HEK293 (cell line): Measurements from ENCODE around the gene CASZ1.

ENCODE experiments used
- CTCF ChIA-PET: fragments of 350-600 bp; formaldehyde crosslinking; extraction: SDS; loops from one replicate; lab custom pipeline; 2021; ENCODE audit warnings: antibody characterized with exemption; lab: Yijun Ruan, JAX
- POLR2A ChIA-PET: fragments of 300-600 bp; formaldehyde crosslinking; extraction: SDS; loops from one replicate; lab custom pipeline; 2020; ENCODE audit warnings: antibody characterized with exemption, inconsistent platforms; lab: Yijun Ruan, JAX
- H3K27ac ChIP-seq: fragments of 200-500 bp; sonication (Bioruptor generic); 2 replicates; pipeline ENCODE4 v1.5.1; 2014; ENCODE audit warnings: low read depth, low read length, control low read depth, inconsistent platforms; ENCODE audit errors: extremely low read depth
- H3K36me3 ChIP-seq, 2 experiments: fragments of 200-500 bp in 1 of 2; sonication (Bioruptor generic) in 1 of 2; 1 replicate in 1 of 2; 2 replicates in 1 of 2; pipeline ENCODE4 v1.5.1; 2014 to 2017; ENCODE audit warnings: inconsistent platforms in 2 of 2, low read length in 2 of 2; ENCODE audit not compliant: control insufficient read depth in 2 of 2, insufficient read depth in 1 of 2
- H3K4me1 ChIP-seq: fragments of 200-500 bp; sonication (Bioruptor generic); 2 replicates; pipeline ENCODE4 v1.5.1; 2014; ENCODE audit warnings: mild to moderate bottlenecking, low read length, inconsistent platforms; ENCODE audit not compliant: control insufficient read depth, insufficient read depth
- H3K4me3 ChIP-seq: 2 replicates; pipeline ENCODE4 v1.5.1; 2011; ENCODE audit warnings: low read depth, mild to moderate bottlenecking, control low read depth, low read length, moderate library complexity
- H3K9me3 ChIP-seq: fragments of 200-500 bp; sonication (Bioruptor generic); 2 replicates; pipeline ENCODE4 v1.5.1; 2014; ENCODE audit warnings: low read depth, low read length, inconsistent platforms; ENCODE audit not compliant: control insufficient read depth, insufficient read depth
- BCL11A ChIP-seq: fragments of 450-650 bp; formaldehyde crosslinking; IDR thresholded peaks from 2 replicates; pipeline ENCODE4 v1.5.1; 2016; ENCODE audit warnings: low read depth, missing biosample characterization, missing genetic modification characterization
- EGR2 ChIP-seq: fragments of 450-650 bp; formaldehyde crosslinking; IDR thresholded peaks from 2 replicates; pipeline ENCODE4 v1.5.1; 2016; ENCODE audit warnings: low read depth, missing biosample characterization, missing genetic modification characterization
- GLI2 ChIP-seq: fragments of 450-650 bp; formaldehyde crosslinking; IDR thresholded peaks from 2 replicates; pipeline ENCODE4; 2017; ENCODE audit warnings: missing biosample characterization, missing genetic modification characterization, low read depth, borderline replicate concordance
- GLIS2 ChIP-seq: fragments of 450-650 bp; formaldehyde crosslinking; IDR thresholded peaks from 2 replicates; pipeline ENCODE4 v1.5.1; 2016; ENCODE audit warnings: missing biosample characterization, missing genetic modification characterization
- KLF1 ChIP-seq: fragments of 450-650 bp; formaldehyde crosslinking; IDR thresholded peaks from 2 replicates; pipeline ENCODE4 v1.5.1; 2016; ENCODE audit warnings: missing biosample characterization, missing genetic modification characterization
- KLF10 ChIP-seq: fragments of 450-650 bp; IDR thresholded peaks from 2 replicates; pipeline ENCODE4 v1.5.1; 2018; ENCODE audit warnings: missing biosample characterization, mild to moderate bottlenecking, missing genetic modification characterization
- KLF16 ChIP-seq: fragments of 450-650 bp; formaldehyde crosslinking; IDR thresholded peaks from 2 replicates; pipeline ENCODE4 v1.5.1; 2017; ENCODE audit warnings: missing biosample characterization, missing genetic modification characterization
- KLF7 ChIP-seq: fragments of 450-650 bp; formaldehyde crosslinking; IDR thresholded peaks from 2 replicates; pipeline ENCODE4 v1.5.1; 2016; ENCODE audit warnings: missing biosample characterization, missing genetic modification characterization, borderline replicate concordance
- MEIS1 ChIP-seq: sonication (generic); formaldehyde crosslinking; IDR thresholded peaks from 2 replicates; pipeline ENCODE4 v1.8.1; 2022; ENCODE audit warnings: missing genetic modification reagents, mild to moderate bottlenecking, borderline replicate concordance
- SCRT1 ChIP-seq: fragments of 450-650 bp; formaldehyde crosslinking; IDR thresholded peaks from 2 replicates; pipeline ENCODE4 v1.5.1; 2016; ENCODE audit warnings: missing biosample characterization, missing genetic modification characterization, borderline replicate concordance
- SCRT2 ChIP-seq: fragments of 450-650 bp; formaldehyde crosslinking; IDR thresholded peaks from 2 replicates; pipeline ENCODE4 v1.5.1; 2016; ENCODE audit warnings: missing biosample characterization, missing genetic modification characterization
- ZBTB20 ChIP-seq: fragments of 450-650 bp; formaldehyde crosslinking; IDR thresholded peaks from 2 replicates; pipeline ENCODE4 v1.5.1; 2016; ENCODE audit warnings: missing biosample characterization, missing genetic modification characterization
- ZBTB7A ChIP-seq: fragments of 450-650 bp; formaldehyde crosslinking; IDR thresholded peaks from 2 replicates; pipeline ENCODE4 v1.5.1; 2016; ENCODE audit warnings: low read depth, missing biosample characterization, missing genetic modification characterization
- ZFHX2 ChIP-seq: fragments of 450-650 bp; formaldehyde crosslinking; conservative IDR thresholded peaks from 2 replicates; pipeline ENCODE4 v1.5.1; 2016; ENCODE audit warnings: missing biosample characterization, missing genetic modification characterization
- ZNF202 ChIP-seq: fragments of 450-650 bp; formaldehyde crosslinking; IDR thresholded peaks from 2 replicates; pipeline ENCODE4 v1.5.1; 2016; ENCODE audit warnings: missing biosample characterization, missing genetic modification characterization, borderline replicate concordance
- ZNF433 ChIP-seq: fragments of 450-650 bp; formaldehyde crosslinking; IDR thresholded peaks from 2 replicates; pipeline ENCODE4 v1.5.1; 2016; ENCODE audit warnings: missing biosample characterization, missing genetic modification characterization, low read depth
- ZNF624 ChIP-seq: fragments of 450-650 bp; formaldehyde crosslinking; IDR thresholded peaks from 2 replicates; pipeline ENCODE4 v1.5.1; 2017; ENCODE audit warnings: missing biosample characterization, missing genetic modification characterization
- ZXDB ChIP-seq: fragments of 450-650 bp; formaldehyde crosslinking; IDR thresholded peaks from 2 replicates; pipeline ENCODE4 v1.5.1; 2016; ENCODE audit warnings: missing biosample characterization, missing genetic modification characterization
- TF ChIP-seq, protein P1 (sequence below): fragments of 450-650 bp; formaldehyde crosslinking; IDR thresholded peaks from 2 replicates; pipeline ENCODE4 v1.5.1; 2016; ENCODE audit warnings: missing biosample characterization, missing genetic modification characterization
- TF ChIP-seq, protein P2 (sequence below): fragments of 450-650 bp; formaldehyde crosslinking; conservative IDR thresholded peaks from 2 replicates; pipeline ENCODE4 v1.5.1; 2016; ENCODE audit warnings: low read depth, missing biosample characterization, missing genetic modification characterization
- TF ChIP-seq, protein P3 (sequence below): fragments of 450-650 bp; formaldehyde crosslinking; IDR thresholded peaks from 2 replicates; pipeline ENCODE4 v1.5.1; 2016; ENCODE audit warnings: missing biosample characterization, missing genetic modification characterization
- TF ChIP-seq, protein P4 (sequence below): fragments of 450-650 bp; formaldehyde crosslinking; IDR thresholded peaks from 2 replicates; pipeline ENCODE4 v1.5.1; 2017; ENCODE audit warnings: missing biosample characterization, mild to moderate bottlenecking, missing genetic modification characterization, moderate library complexity

CASZ1 gene

DNA sequence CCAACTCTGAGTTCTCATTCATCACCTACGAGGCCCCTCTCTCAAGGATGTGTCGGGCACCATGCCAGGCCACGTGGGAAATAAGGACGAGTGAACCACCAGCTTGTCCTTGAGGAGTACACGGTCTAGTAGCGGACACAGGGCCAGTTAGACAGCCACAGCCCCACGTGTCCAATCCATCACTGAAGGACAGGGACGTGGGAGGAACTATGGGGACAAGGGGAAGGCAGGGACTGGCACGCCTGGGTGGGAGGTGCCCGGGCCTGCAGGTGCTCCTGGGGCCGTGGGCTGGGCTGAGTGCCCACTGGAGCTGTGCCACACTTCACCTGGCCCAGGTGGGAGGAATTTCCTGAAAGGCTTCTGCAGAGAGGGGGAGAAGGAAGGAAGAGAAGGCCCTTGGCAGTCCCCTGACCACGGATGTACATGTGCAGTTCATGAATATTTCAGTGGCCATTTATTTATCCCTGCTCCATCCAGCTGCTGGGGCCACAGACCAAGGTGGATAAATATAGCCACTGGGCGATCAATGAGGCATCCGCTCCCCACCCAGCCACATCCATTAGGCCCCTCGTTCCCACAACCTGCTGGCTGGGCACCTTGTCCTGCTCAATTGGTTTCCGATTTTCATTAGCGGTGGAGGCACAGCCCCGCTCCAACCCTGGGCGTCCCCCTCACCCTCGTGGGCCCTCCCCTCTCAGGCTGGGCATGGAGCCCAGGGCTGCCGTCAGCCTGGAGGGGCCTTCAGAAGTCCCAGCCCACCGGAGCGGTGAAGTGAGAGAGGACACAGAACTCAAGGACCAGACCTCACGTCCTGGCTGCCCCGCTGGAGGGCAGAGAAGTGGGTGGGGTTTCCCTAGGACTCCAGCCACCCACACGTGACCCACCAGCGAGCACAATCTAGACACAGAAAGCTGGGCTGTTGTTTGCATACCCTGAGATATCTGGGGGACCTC, 59.5 kb downstream of the CASZ1 start:
- no peak overlapping the region for H3K4me3 ChIP-seq
- H3K9me3 ChIP-seq = no peaks in the 10 kb centered on the region
- H3K27ac ChIP-seq = no peak overlapping the region
- TF ChIP-seq GLI2 (tag by site-specific recombination) = no peak
- TF ChIP-seq ZBTB20 (tag by site-specific recombination) = peak; percentile 34; the same call in 1 of the 2 replicates
- TF ChIP-seq EGR2 (tag by site-specific recombination) = 0 out of 2 replicates have a peak, but pooled peaks have one; percentile 28
- TF ChIP-seq BCL11A (tag by site-specific recombination) = no peak
- TF ChIP-seq ZXDB = no peak
- no peak for TF ChIP-seq KLF7 (tag by site-specific recombination)
- no peak for TF ChIP-seq KLF16
- TF ChIP-seq, protein P1, sequence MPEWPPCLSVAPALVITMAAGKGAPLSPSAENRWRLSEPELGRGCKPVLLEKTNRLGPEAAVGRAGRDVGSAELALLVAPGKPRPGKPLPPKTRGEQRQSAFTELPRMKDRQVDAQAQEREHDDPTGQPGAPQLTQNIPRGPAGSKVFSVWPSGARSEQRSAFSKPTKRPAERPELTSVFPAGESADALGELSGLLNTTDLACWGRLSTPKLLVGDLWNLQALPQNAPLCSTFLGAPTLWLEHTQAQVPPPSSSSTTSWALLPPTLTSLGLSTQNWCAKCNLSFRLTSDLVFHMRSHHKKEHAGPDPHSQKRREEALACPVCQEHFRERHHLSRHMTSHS (tag by site-specific recombination) = no peak
- peak; percentile 29 for TF ChIP-seq ZFHX2 (tag by site-specific recombination)
- CTCF ChIA-PET = interaction anchor here (0.6 kb wide), 1 partner anchor 146 kb away, joined by 3 read pairs; no protein-coding TSS in a partner anchor
- POLR2A ChIA-PET = no interaction called here
- H3K4me1 ChIP-seq = no peaks in the 10 kb centered on the region
- no peaks in the 10 kb centered on the region for H3K36me3 ChIP-seq

DNA sequence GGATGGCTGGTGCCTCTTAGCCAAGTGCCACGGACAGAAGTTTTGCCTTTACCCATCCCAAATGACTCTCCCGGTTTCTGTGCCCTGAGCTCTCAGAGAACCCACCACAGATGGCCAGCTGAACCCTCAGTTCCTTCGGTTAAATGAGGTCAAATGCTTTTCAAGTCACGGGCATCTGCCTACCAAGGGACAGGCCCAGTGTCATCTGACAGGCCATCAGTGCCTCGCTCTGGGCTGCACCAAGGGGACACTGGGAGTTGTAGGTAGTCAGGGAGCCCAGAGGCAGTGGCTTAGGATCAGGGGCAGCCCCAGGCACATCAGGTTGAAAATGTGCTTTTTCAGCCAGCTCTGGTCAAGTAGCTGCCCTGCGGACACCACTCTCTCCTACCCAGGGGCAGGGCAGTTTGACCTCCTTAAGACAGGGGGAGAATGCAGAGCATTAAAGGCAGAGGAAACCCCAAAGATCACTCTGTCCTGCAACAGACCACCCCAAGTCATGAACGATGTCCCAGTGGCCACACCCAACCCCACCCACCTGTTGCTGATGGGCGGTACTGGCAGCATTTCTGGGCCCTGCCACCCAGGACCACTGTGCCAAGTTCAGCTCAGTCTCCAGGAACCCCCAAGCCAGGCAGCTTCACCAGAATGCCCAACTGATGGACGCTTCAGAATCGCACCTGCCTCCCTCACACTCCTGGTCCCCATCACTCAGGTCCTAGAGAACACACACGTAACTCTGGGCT, 60.7 kb downstream of the CASZ1 start:
- Histone ChIP-seq H3K9me3 (no peaks in the 10 kb centered on the region), H3K4me1 (no peaks in the 10 kb centered on the region), H3K4me3 (no peak overlapping the region), H3K27ac (no peak overlapping the region), H3K36me3 (no peaks in the 10 kb centered on the region)
- ChIA-PET CTCF (interaction anchor here (0.6 kb wide), 1 partner anchor 147 kb away, joined by 3 read pairs; no protein-coding TSS in a partner anchor), POLR2A (no interaction called here)
- TF ChIP-seq SCRT1 (tag by site-specific recombination) (peak; percentile 92), SCRT2 (tag by site-specific recombination) (peak; percentile 96), KLF10 (tag by site-specific recombination) (no peak), ZFHX2 (tag by site-specific recombination) (0 out of 2 replicates have a peak, but pooled peaks have one; percentile 7), KLF1 (peak; percentile 72), ZNF433 (no peak), ZBTB7A (tag by site-specific recombination) (no peak), MEIS1 (no peak), ZNF624 (tag by site-specific recombination) (no peak), ZNF202 (no peak), GLIS2 (tag by site-specific recombination) (no peak)
- TF ChIP-seq, protein P2, sequence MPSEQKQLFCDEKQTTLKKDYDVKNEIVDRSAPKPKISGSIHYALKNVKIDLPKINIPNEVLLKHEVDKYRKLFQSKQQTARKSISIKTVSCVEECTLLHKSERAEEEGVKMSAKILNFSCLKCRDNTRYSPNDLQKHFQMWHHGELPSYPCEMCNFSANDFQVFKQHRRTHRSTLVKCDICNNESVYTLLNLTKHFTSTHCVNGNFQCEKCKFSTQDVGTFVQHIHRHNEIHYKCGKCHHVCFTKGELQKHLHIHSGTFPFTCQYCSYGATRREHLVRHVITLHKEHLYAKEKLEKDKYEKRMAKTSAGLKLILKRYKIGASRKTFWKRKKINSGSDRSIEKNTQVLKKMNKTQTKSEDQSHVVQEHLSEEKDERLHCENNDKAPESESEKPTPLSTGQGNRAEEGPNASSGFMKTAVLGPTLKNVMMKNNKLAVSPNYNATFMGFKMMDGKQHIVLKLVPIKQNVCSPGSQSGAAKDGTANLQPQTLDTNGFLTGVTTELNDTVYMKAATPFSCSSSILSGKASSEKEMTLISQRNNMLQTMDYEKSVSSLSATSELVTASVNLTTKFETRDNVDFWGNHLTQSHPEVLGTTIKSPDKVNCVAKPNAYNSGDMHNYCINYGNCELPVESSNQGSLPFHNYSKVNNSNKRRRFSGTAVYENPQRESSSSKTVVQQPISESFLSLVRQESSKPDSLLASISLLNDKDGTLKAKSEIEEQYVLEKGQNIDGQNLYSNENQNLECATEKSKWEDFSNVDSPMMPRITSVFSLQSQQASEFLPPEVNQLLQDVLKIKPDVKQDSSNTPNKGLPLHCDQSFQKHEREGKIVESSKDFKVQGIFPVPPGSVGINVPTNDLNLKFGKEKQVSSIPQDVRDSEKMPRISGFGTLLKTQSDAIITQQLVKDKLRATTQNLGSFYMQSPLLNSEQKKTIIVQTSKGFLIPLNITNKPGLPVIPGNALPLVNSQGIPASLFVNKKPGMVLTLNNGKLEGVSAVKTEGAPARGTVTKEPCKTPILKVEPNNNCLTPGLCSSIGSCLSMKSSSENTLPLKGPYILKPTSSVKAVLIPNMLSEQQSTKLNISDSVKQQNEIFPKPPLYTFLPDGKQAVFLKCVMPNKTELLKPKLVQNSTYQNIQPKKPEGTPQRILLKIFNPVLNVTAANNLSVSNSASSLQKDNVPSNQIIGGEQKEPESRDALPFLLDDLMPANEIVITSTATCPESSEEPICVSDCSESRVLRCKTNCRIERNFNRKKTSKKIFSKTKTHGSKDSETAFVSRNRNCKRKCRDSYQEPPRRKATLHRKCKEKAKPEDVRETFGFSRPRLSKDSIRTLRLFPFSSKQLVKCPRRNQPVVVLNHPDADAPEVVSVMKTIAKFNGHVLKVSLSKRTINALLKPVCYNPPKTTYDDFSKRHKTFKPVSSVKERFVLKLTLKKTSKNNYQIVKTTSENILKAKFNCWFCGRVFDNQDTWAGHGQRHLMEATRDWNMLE = no peak
- TF ChIP-seq, protein P3, sequence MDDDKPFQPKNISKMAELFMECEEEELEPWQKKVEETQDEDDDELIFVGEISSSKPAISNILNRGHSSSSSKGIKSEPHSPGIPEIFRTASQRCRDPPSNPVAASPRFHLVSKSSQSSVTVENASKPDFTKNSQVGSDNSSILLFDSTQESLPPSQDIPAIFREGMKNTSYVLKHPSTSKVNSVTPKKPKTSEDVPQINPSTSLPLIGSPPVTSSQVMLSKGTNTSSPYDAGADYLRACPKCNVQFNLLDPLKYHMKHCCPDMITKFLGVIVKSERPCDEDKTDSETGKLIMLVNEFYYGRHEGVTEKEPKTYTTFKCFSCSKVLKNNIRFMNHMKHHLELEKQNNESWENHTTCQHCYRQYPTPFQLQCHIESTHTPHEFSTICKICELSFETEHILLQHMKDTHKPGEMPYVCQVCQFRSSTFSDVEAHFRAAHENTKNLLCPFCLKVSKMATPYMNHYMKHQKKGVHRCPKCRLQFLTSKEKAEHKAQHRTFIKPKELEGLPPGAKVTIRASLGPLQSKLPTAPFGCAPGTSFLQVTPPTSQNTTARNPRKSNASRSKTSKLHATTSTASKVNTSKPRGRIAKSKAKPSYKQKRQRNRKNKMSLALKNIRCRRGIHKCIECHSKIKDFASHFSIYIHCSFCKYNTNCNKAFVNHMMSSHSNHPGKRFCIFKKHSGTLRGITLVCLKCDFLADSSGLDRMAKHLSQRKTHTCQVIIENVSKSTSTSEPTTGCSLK (tag by site-specific recombination) = no peak
- TF ChIP-seq, protein P4, sequence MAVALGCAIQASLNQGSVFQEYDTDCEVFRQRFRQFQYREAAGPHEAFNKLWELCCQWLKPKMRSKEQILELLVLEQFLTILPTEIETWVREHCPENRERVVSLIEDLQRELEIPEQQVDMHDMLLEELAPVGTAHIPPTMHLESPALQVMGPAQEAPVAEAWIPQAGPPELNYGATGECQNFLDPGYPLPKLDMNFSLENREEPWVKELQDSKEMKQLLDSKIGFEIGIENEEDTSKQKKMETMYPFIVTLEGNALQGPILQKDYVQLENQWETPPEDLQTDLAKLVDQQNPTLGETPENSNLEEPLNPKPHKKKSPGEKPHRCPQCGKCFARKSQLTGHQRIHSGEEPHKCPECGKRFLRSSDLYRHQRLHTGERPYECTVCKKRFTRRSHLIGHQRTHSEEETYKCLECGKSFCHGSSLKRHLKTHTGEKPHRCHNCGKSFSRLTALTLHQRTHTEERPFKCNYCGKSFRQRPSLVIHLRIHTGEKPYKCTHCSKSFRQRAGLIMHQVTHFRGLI (tag by site-specific recombination) = no peak
